Naive thymus-derived CD4-positive, alpha-beta T cell (primary cell): Measurements from ENCODE around the gene INPP5A. TPM values are rescaled to one million over a fixed set of nuclear protein-coding genes. Genes with fewer than 3 reads are reported as not detected.

Source experiments
- ATAC-seq: fragments of 150-1000 bp; cut with Tn5 transposase; 2 replicates; pipeline ENCODE4 v1.10.0; 2021; ENCODE audit warnings: mild to moderate bottlenecking, moderate library complexity
- CTCF ChIA-PET: fragments of 350-600 bp; sonication (Branson Sonifier 250); formaldehyde crosslinking; loops from one replicate; lab custom pipeline; 2021; ENCODE audit warnings: antibody characterized with exemption; lab: Charles Lee
- POLR2A ChIA-PET: fragments of 350-600 bp; sonication (Branson Sonifier 250); formaldehyde crosslinking; loops from one replicate; lab custom pipeline; 2021; ENCODE audit warnings: antibody characterized with exemption, inconsistent platforms; lab: Charles Lee
- DNase-seq, 9 donors: peaks; one replicate each; pipeline versions ENCODE4 v3.0.0 to v3.0.0-alpha.2; 2020 to 2022; ENCODE audit warnings: mixed read lengths in 1 of 9
- H3K27ac ChIP-seq: one replicate; pipeline ENCODE4 v1.7.0; 2013; ENCODE audit warnings: mild to moderate bottlenecking, low read depth, low read length, moderate library complexity
- H3K27me3 ChIP-seq, 2 donors: one replicate each; pipeline ENCODE4 v1.7.0; 2013; ENCODE audit warnings: low read length in 2 of 2, mild to moderate bottlenecking in 2 of 2, moderate library complexity in 2 of 2; ENCODE audit not compliant: control insufficient read depth in 2 of 2, insufficient read depth in 2 of 2
- H3K36me3 ChIP-seq, 3 experiments: 1 replicate in 2 of 3; 2 replicates in 1 of 3; pipeline ENCODE4 v1.7.0; 2013; ENCODE audit warnings: low read length in 3 of 3, mild to moderate bottlenecking in 3 of 3, moderate library complexity in 1 of 3; ENCODE audit not compliant: insufficient read depth in 3 of 3, control insufficient read depth in 2 of 3
- H3K4me1 ChIP-seq, 2 donors: one replicate each; pipeline ENCODE4 v1.7.0; 2013; ENCODE audit warnings: low read length in 2 of 2, mild to moderate bottlenecking in 2 of 2, moderate library complexity in 1 of 2; ENCODE audit not compliant: control insufficient read depth in 2 of 2, insufficient read depth in 2 of 2
- H3K4me3 ChIP-seq: 2 replicates; pipeline ENCODE4 v1.7.0; 2013; ENCODE audit warnings: mild to moderate bottlenecking, low read length
- H3K9me3 ChIP-seq, 3 experiments: 1 replicate in 2 of 3; 2 replicates in 1 of 3; pipeline ENCODE4 v1.7.0; 2013; ENCODE audit warnings: low read length in 3 of 3; ENCODE audit not compliant: control insufficient read depth in 2 of 3
- H3K27ac Mint-ChIP-seq, 9 donors: one replicate each; pipeline ENCODE4 v1.8.0; 2020 to 2022; ENCODE audit warnings: mixed read lengths in 9 of 9, mild to moderate bottlenecking in 8 of 9, moderate library complexity in 5 of 9, inconsistent platforms in 2 of 9
- H3K27me3 Mint-ChIP-seq, 5 donors: one replicate each; pipeline ENCODE4 v1.8.0; 2021 to 2022; ENCODE audit warnings: mixed read lengths in 5 of 5, mild to moderate bottlenecking in 1 of 5
- H3K36me3 Mint-ChIP-seq, 5 donors: one replicate each; pipeline ENCODE4 v1.8.0; 2020 to 2022; ENCODE audit warnings: mixed read lengths in 5 of 5, mild to moderate bottlenecking in 3 of 5, inconsistent platforms in 1 of 5
- H3K4me1 Mint-ChIP-seq, 7 donors: one replicate each; pipeline ENCODE4 v1.8.0; 2020 to 2022; ENCODE audit warnings: mixed read lengths in 7 of 7, mild to moderate bottlenecking in 3 of 7, inconsistent platforms in 1 of 7
- H3K4me3 Mint-ChIP-seq, 10 donors: one replicate each; pipeline ENCODE4 v1.8.0; 2020 to 2022; ENCODE audit warnings: mild to moderate bottlenecking in 10 of 10, mixed read lengths in 10 of 10, moderate library complexity in 6 of 10, inconsistent platforms in 2 of 10
- H3K9me3 Mint-ChIP-seq, 11 donors: one replicate each; pipeline ENCODE4 v1.8.0; 2020 to 2022; ENCODE audit warnings: mixed read lengths in 11 of 11, mild to moderate bottlenecking in 4 of 11, inconsistent platforms in 1 of 11, moderate library complexity in 1 of 11
- intact Hi-C, 2 donors: fragments of 100-400 bp; cut with micrococcal nuclease; formaldehyde crosslinking; loops; one replicate each; pipeline ENCODE4 v1.15.1; 2023
- polyA plus RNA-seq, 2 donors: library from polyadenylated mRNA; unstranded; fragments of 300-500 nt; fragmentation: Illumina TruSeq; gene quantifications; one replicate each; pipeline ENCODE4 v1.2.3, GENCODE V29; 2021
- total RNA-seq, 6 experiments: library from RNA in 5 of 6; stranded (reverse) in 5 of 6; gene quantifications; 1 replicate in 5 of 6; 2 replicates in 1 of 6; pipeline ENCODE4 v1.2.3 and lab custom pipeline; 2021 to 2026

The INPP5A gene
- total and polyA plus RNA-seq, 7 experiments from 2014 or later, result 0.97 to 30.7 (median 25.0) TPM

DNA sequence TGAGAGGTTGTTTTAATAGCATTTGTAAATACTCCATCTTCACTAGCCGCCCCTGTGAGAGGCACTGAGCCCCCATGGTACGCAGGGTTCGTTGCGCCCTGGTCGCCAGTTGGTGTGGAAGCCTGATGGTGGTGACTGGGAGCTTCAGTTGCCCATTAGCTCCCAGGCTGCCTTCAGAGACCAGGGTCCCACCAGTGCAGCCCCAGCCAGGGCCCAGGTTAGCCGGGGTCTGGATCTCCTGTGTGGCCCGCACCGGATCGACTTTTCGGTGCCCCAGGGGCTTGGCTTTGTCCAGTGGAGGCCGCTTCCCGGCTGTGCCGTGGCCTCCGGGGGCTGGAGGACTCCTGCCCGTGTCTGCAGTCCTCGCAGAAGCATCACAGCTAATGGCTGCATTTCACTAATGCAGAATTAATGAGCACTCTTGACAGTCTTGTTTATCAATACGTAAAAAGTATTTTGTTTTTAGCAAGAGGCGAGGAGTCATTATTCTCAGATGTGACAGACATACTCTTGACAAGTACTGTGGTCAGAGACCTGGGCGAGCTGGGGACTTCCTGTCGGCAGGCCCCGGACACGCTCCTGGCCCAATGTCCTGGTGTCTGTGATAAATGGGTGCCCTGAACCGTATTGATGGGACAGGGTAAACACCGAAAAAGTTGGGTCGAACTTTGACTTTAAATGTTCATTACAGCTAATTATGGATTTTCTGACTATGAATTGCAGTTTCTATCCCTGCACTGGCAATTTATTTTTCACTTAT, 148.5 kb downstream of the INPP5A start:
- no peaks in the 10 kb centered on the region for H3K27me3 Mint-ChIP-seq
- POLR2A ChIA-PET, result no interaction called here

GRCh38 chr10:132687181-132687892, 149.8 kb downstream of the INPP5A start:
- peaks cover 0 to 9% (median 0%) of the 10 kb centered on the region in 11 donors for H3K9me3 Mint-ChIP-seq
- no peaks in the 10 kb centered on the region for H3K27me3 Mint-ChIP-seq
- H3K4me1 Mint-ChIP-seq, result peaks cover 16 to 35% (median 25%) of the 10 kb centered on the region in 7 donors
- ChIA-PET POLR2A (no interaction called here), CTCF (no interaction called here)
- H3K27ac Mint-ChIP-seq, result no peak overlapping the region
- ATAC-seq (no peak), DNase-seq (no peak)
- Histone ChIP-seq H3K27me3 (no peaks in the 10 kb centered on the region), H3K4me3 (no peak overlapping the region), H3K4me1 (peaks cover 3 to 18% of the 10 kb centered on the region in 2 donors), H3K9me3 (no peaks in the 10 kb centered on the region), H3K27ac (no peak overlapping the region), H3K36me3 (peaks cover 0 to 15% (median 0%) of the 10 kb centered on the region in 3 experiments)
- intact Hi-C loops, result no loop called here
- peaks cover 10 to 23% (median 17%) of the 10 kb centered on the region in 5 donors for H3K36me3 Mint-ChIP-seq
- no peak overlapping the region for H3K4me3 Mint-ChIP-seq

More for the DNA sequence above, 148.5 kb downstream of the INPP5A start:
- Mint-ChIP-seq H3K36me3 (peaks cover 7 to 17% (median 15%) of the 10 kb centered on the region in 5 donors), H3K4me1 (peaks cover 18 to 46% (median 33%) of the 10 kb centered on the region in 7 donors), H3K27ac (no peak overlapping the region), H3K9me3 (peaks cover 0 to 4% (median 0%) of the 10 kb centered on the region in 11 donors), H3K4me3 (peak overlapping the region in 1 of 10 donors; percentile 5)
- Histone ChIP-seq H3K9me3 (no peaks in the 10 kb centered on the region), H3K4me3 (no peak overlapping the region), H3K4me1 (peaks cover 3 to 18% of the 10 kb centered on the region in 2 donors), H3K27me3 (no peaks in the 10 kb centered on the region), H3K27ac (no peak overlapping the region), H3K36me3 (peaks cover 0 to 10% (median 0%) of the 10 kb centered on the region in 3 experiments)
- CTCF ChIA-PET, result no interaction called here
- DNase-seq (no peak), ATAC-seq (no peak)
- intact Hi-C loops, result no loop called here

DNA sequence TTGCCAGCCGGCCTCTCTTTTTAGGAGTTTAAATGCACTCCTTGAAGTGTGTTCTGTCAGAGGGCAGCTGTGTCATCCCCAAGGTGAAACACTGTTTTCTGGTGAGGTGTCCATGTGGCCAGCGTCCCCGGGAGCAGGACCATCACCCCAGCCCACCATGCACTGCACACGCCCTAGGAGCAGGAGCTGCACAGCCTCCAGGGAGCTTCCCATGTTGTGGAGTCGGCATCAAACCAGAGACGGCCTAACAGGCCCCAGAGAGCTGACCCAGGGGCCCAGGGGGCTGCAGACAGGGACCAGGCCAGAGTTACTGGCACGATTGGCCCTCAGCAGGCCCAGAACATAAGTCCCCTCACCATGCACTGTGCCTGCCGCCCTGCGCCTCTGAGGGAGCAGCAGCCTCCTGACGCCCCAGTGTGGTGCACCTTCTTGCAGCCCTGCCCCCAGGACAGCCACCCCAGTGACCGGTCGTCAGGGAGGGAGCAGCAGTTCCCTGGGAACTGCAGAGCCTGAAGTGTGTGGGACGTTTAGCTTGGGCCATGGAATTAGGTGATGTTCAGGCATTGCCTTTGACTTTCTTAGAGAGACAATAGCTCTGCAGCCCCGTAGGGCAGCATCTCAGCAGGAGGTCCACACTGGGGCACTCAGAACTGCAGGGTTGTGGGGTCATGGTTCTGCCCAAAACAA, 150.4 kb downstream of the INPP5A start:
- no peaks in the 10 kb centered on the region for H3K27me3 Mint-ChIP-seq
- H3K9me3 Mint-ChIP-seq, result peaks cover 0 to 9% (median 0%) of the 10 kb centered on the region in 11 donors
- H3K4me1 Mint-ChIP-seq, result peaks cover 16 to 34% (median 25%) of the 10 kb centered on the region in 7 donors
- ChIA-PET CTCF (no interaction called here), POLR2A (no interaction called here)
- peaks cover 0 to 15% (median 0%) of the 10 kb centered on the region in 3 experiments for H3K36me3 ChIP-seq
- H3K4me3 Mint-ChIP-seq, result no peak overlapping the region
- H3K4me1 ChIP-seq, result peaks cover 3 to 18% of the 10 kb centered on the region in 2 donors
- H3K4me3 ChIP-seq, result no peak overlapping the region
- no peak for ATAC-seq
- peaks cover 14 to 30% (median 22%) of the 10 kb centered on the region in 5 donors for H3K36me3 Mint-ChIP-seq
- no peaks in the 10 kb centered on the region for H3K27me3 ChIP-seq
- H3K27ac Mint-ChIP-seq, result peak overlapping the region in 1 of 9 donors; percentile 2
- no peak for DNase-seq
- H3K27ac ChIP-seq, result no peak overlapping the region
- H3K9me3 ChIP-seq, result no peaks in the 10 kb centered on the region
- intact Hi-C loops, result no loop called here

DNA sequence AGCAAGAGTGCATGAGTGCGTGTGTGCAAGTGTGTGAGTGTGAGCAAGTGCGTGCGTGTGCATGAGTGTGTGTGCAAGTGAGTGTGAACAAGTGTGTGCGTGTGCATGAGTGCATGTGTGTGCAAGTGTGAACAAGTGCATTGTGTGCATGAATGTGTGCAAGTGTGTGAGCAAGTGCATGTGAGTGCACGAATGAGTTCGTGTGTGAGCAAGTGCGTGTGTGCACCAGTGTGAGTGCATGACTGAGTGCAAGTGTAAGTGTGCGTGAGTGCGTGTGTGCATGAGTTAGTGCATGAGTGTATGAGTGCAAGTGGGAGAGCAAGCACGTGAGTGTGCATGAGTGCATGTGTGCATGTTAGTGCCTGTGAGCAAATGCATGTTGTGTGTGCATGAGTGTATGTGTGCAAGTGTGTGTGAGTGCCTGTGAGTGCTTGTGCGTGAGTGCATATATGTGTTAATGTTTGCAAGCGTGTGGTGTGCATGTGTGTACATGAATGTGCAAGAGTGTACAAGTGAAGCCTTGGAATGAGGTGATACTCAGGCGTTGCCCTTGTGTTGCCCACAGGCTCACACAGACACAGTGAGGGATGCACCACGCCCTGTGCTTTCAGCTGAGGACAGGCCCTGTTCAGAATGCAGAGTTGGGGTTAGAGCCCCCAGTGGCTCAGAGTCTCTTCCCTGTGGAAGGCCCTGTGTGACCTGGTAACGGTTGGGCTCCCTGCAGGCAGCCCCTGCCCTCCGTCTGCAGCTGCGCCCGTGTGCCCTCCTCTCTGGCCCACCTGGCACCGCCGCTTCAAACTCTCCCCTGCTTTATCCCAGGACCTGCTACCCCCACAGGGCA, 151.2 kb downstream of the INPP5A start:
- Histone ChIP-seq H3K9me3 (no peaks in the 10 kb centered on the region), H3K4me1 (peaks cover 3 to 18% of the 10 kb centered on the region in 2 donors), H3K27me3 (no peaks in the 10 kb centered on the region), H3K36me3 (peaks cover 0 to 15% (median 0%) of the 10 kb centered on the region in 3 experiments), H3K4me3 (no peak overlapping the region), H3K27ac (no peak overlapping the region)
- Mint-ChIP-seq H3K27me3 (no peaks in the 10 kb centered on the region), H3K9me3 (peaks cover 0 to 11% (median 3%) of the 10 kb centered on the region in 11 donors), H3K4me3 (no peak overlapping the region), H3K36me3 (peaks cover 17 to 37% (median 29%) of the 10 kb centered on the region in 5 donors), H3K4me1 (peaks cover 16 to 29% (median 22%) of the 10 kb centered on the region in 7 donors), H3K27ac (peak overlapping the region in 1 of 9 donors; percentile 2)
- ChIA-PET CTCF (no interaction called here), POLR2A (no interaction called here)
- intact Hi-C loops, result no loop called here
- ATAC-seq (no peak), DNase-seq (no peak)

GRCh38 chr10:132689721-132690360, 152.3 kb downstream of the INPP5A start:
- intact Hi-C loops, result no loop called here
- no peaks in the 10 kb centered on the region for H3K27me3 Mint-ChIP-seq
- CTCF ChIA-PET, result no interaction called here
- Histone ChIP-seq H3K27me3 (no peaks in the 10 kb centered on the region), H3K9me3 (no peaks in the 10 kb centered on the region), H3K27ac (no peak overlapping the region), H3K4me1 (peaks cover 0 to 7% of the 10 kb centered on the region in 2 donors), H3K36me3 (peaks cover 0 to 15% (median 0%) of the 10 kb centered on the region in 3 experiments), H3K4me3 (no peak overlapping the region)
- H3K4me1 Mint-ChIP-seq, result peaks cover 7 to 26% (median 12%) of the 10 kb centered on the region in 7 donors
- H3K9me3 Mint-ChIP-seq, result peaks cover 0 to 17% (median 6%) of the 10 kb centered on the region in 11 donors
- H3K4me3 Mint-ChIP-seq, result no peak overlapping the region
- DNase-seq (no peak), ATAC-seq (no peak)
- H3K36me3 Mint-ChIP-seq, result peaks cover 18 to 47% (median 39%) of the 10 kb centered on the region in 5 donors
- POLR2A ChIA-PET, result no interaction called here
- H3K27ac Mint-ChIP-seq, result no peak overlapping the region
